Osteoblast (primary cell): ENCODE measurements around the gene ERC1. TPM values are rescaled to one million over a fixed set of nuclear protein-coding genes. Genes with fewer than 3 reads are reported as not detected.

ENCODE experiments used
- DNase-seq: peaks from one replicate; pipeline ENCODE4 v3.0.0; 2011; ENCODE audit warnings: low spot score, mixed read lengths; ENCODE audit not compliant: insufficient read length; ENCODE audit errors: missing footprints
- H2AFZ ChIP-seq: 2 replicates; pipeline ENCODE4 v1.6.0; 2011; ENCODE audit warnings: mild to moderate bottlenecking, low read length
- H3K27ac ChIP-seq: 2 replicates; pipeline ENCODE4 v1.5.1; 2011; ENCODE audit warnings: mild to moderate bottlenecking, low read depth, low read length, moderate library complexity
- H3K27me3 ChIP-seq: 2 replicates; pipeline ENCODE4 v1.6.0; 2012; ENCODE audit warnings: mild to moderate bottlenecking, control low read depth, inconsistent platforms, low read length, moderate library complexity; ENCODE audit not compliant: insufficient read depth
- H3K36me3 ChIP-seq: 2 replicates; pipeline ENCODE4 v1.5.1; 2011; ENCODE audit warnings: mild to moderate bottlenecking, low read length, control low read depth, moderate library complexity; ENCODE audit not compliant: insufficient read depth
- H3K4me1 ChIP-seq: 2 replicates; pipeline ENCODE4 v1.5.1; 2011; ENCODE audit warnings: mild to moderate bottlenecking, low read length, control low read depth, moderate library complexity; ENCODE audit not compliant: insufficient read depth
- H3K4me2 ChIP-seq: 2 replicates; pipeline ENCODE4 v1.6.0; 2011; ENCODE audit warnings: mild to moderate bottlenecking, low read length; ENCODE audit not compliant: insufficient read depth
- H3K4me3 ChIP-seq: fragments of 200-600 bp; sonication (generic); 3 replicates; pipeline ENCODE4 v1.5.1; 2012; ENCODE audit warnings: mild to moderate bottlenecking, low read length, inconsistent platforms; ENCODE audit not compliant: insufficient read depth
- H3K79me2 ChIP-seq: 2 replicates; pipeline ENCODE4 v1.6.0; 2012; ENCODE audit warnings: mild to moderate bottlenecking, low read length, control low read depth, inconsistent platforms; ENCODE audit not compliant: insufficient read depth
- H3K9me3 ChIP-seq: 2 replicates; pipeline ENCODE4 v1.5.1; 2011; ENCODE audit warnings: low read depth, low read length, control low read depth
- H4K20me1 ChIP-seq: 2 replicates; pipeline ENCODE4 v1.6.0; 2012; ENCODE audit warnings: mild to moderate bottlenecking, low read length, control low read depth; ENCODE audit not compliant: insufficient read depth
- CTCF ChIP-seq: IDR thresholded peaks from 2 replicates; pipeline ENCODE4 v1.5.1; 2011; ENCODE audit warnings: mild to moderate bottlenecking, low read depth, low read length, moderate library complexity; ENCODE audit errors: extremely low read depth
- total RNA-seq: library from RNA; depleted of rRNA; stranded (reverse); fragments of >200 nt; gene quantifications from 2 replicates; pipeline ENCODE4 v1.2.3, GENCODE V29; 2012

The ERC1 gene
- total RNA-seq, 1 donor = 36.2 TPM

GRCh38 chr12:1102115-1102514 lies 111.1 kb downstream of the ERC1 start:
- Histone ChIP-seq H3K27ac (no peak overlapping the region), H3K4me3 (no peak overlapping the region), H2AFZ (no peak overlapping the region), H3K36me3 (no peaks in the 10 kb centered on the region), H3K9me3 (no peaks in the 10 kb centered on the region), H3K4me2 (no peak overlapping the region), H3K27me3 (no peaks in the 10 kb centered on the region), H3K79me2 (peaks cover 79% of the 10 kb centered on the region), H3K4me1 (no peaks in the 10 kb centered on the region), H4K20me1 (peaks cover 23% of the 10 kb centered on the region)
- no peak for DNase-seq
- no peak for TF ChIP-seq CTCF

- peaks cover 77% of the 10 kb centered on the region for H3K79me2 ChIP-seq
- no peaks in the 10 kb centered on the region for H3K4me1 ChIP-seq
- H3K27ac ChIP-seq = no peak overlapping the region
- no peak for TF ChIP-seq CTCF
- no peak for DNase-seq
- peaks cover 19% of the 10 kb centered on the region for H4K20me1 ChIP-seq
- H2AFZ ChIP-seq = no peak overlapping the region
- H3K36me3 ChIP-seq = no peaks in the 10 kb centered on the region
- H3K4me3 ChIP-seq = no peak overlapping the region
- H3K4me2 ChIP-seq = no peak overlapping the region
- no peaks in the 10 kb centered on the region for H3K9me3 ChIP-seq
- no peaks in the 10 kb centered on the region for H3K27me3 ChIP-seq
Observed at GRCh38 chr12:1102791-1103450, 111.9 kb downstream of the ERC1 start.

GRCh38 chr12:1103632-1104031 lies 112.6 kb downstream of the ERC1 start:
- no peak for DNase-seq
- H4K20me1 ChIP-seq = peaks cover 17% of the 10 kb centered on the region

More at GRCh38 chr12:1103632-1104031, 112.6 kb downstream of the ERC1 start:
- Histone ChIP-seq H3K27me3 (no peaks in the 10 kb centered on the region), H3K36me3 (no peaks in the 10 kb centered on the region), H3K27ac (no peak overlapping the region), H3K79me2 (peaks cover 70% of the 10 kb centered on the region), H3K4me1 (no peaks in the 10 kb centered on the region), H3K4me2 (no peak overlapping the region), H2AFZ (no peak overlapping the region), H3K9me3 (no peaks in the 10 kb centered on the region), H3K4me3 (no peak overlapping the region)
- no peak for TF ChIP-seq CTCF
